Nucleus accumbens (tissue), 56 donors: ENCODE measurements around the gene ADA.
"Not testable (repeated sequence)": the region's sequence is repeated elsewhere in the genome, so short reads cannot be mapped to it uniquely, and the experiment has no call there.

ENCODE experiments used
- DNase-seq, 56 donors: peaks; one replicate each; lab custom pipeline; 2025; lab: John Stamatoyannopoulos, UW

Gene ADA

GRCh38 chr20:44681796-44682566 is 30.5 kb upstream of the ADA start:
- no peak for DNase-seq

GRCh38 chr20:44678990-44679611 is 27.6 kb upstream of the ADA start:
- no peak for DNase-seq

GRCh38 chr20:44678242-44678641 is 26.7 kb upstream of the ADA start:
- DNase-seq: no peak

GRCh38 chr20:44672318-44672902 is 20.9 kb upstream of the ADA start:
- DNase-seq: not testable (repeated sequence)

- not testable (repeated sequence) for DNase-seq
Measured at GRCh38 chr20:44671541-44671940, 20.0 kb upstream of the ADA start.

GRCh38 chr20:44670851-44671250 is 19.4 kb upstream of the ADA start:
- not testable (repeated sequence) for DNase-seq

- DNase-seq: no peak
Measured at GRCh38 chr20:44666066-44666465, 14.6 kb upstream of the ADA start.

- no peak for DNase-seq
Measured at GRCh38 chr20:44664131-44664530, 12.6 kb upstream of the ADA start.

GRCh38 chr20:44662261-44662660 is 10.8 kb upstream of the ADA start:
- DNase-seq: no peak

GRCh38 chr20:44660581-44660980 is 9.1 kb upstream of the ADA start:
- no peak for DNase-seq

GRCh38 chr20:44659931-44660330 is 8.4 kb upstream of the ADA start:
- DNase-seq: no peak

GRCh38 chr20:44658810-44659209 is 7.3 kb upstream of the ADA start:
- DNase-seq: no peak

- no peak for DNase-seq
Measured at GRCh38 chr20:44657875-44658274, 6.4 kb upstream of the ADA start.

- DNase-seq: no peak
Measured at GRCh38 chr20:44656448-44656847, 4.9 kb upstream of the ADA start.

GRCh38 chr20:44654210-44654609 is 2.7 kb upstream of the ADA start:
- not testable (repeated sequence) for DNase-seq

GRCh38 chr20:44653546-44653945 is 2.0 kb upstream of the ADA start:
- no peak for DNase-seq

- DNase-seq: no peak
Measured at GRCh38 chr20:44651434-44651683, 140 bp downstream of the ADA start.

GRCh38 chr20:44650771-44651433 is 597 bp downstream of the ADA start:
- DNase-seq: peak in 2 of 56 donors; percentile 11 to 23

- DNase-seq: no peak
Measured at GRCh38 chr20:44649976-44650375, 1.5 kb downstream of the ADA start.

- DNase-seq: no peak
Measured at GRCh38 chr20:44649126-44649525, 2.4 kb downstream of the ADA start.

GRCh38 chr20:44648579-44648978 is 2.9 kb downstream of the ADA start:
- DNase-seq: no peak

GRCh38 chr20:44648068-44648467 is 3.4 kb downstream of the ADA start:
- no peak for DNase-seq
